HG03025 (cell line): ENCODE measurements around the gene XXYLT1.
"Not testable (repeated sequence)": the region's sequence is repeated elsewhere in the genome, so short reads cannot be mapped to it uniquely, and the experiment has no call there.

ENCODE experiments used
- ATAC-seq: cut with Tn5 transposase; IDR thresholded peaks from one replicate; pipeline ENCODE4 v1.9.1; 2021; ENCODE audit warnings: mild to moderate bottlenecking, moderate library complexity; ENCODE audit not compliant: unreplicated experiment, low FRiP score

Gene XXYLT1

GRCh38 chr3:195058336-195059005, 212.5 kb downstream of the XXYLT1 start:
- ATAC-seq = no peak

DNA sequence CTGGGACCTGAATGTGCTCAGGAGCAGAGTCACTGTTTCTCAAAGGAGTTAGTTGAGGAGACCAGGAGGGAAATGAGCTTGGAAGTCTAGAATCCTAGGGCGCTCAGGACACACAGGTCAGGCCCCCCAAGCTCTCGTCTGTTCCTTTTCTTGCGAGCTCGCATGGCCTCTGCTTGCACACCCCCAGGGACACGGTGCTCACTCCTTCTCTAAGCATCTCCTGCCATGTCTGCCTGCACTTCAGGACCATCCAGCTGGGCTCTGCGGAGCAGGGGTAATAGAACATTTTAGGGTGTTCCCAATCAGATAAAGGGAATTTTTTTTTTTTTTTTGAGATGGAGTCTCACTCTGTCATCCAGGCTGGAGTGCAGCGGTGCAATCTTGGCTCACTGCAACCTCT, 213.2 kb downstream of the XXYLT1 start:
- ATAC-seq = no peak

- ATAC-seq = no peak
Observed at GRCh38 chr3:195056506-195056905, 214.5 kb downstream of the XXYLT1 start.

- no peak for ATAC-seq
Observed at GRCh38 chr3:195054311-195054710, 216.6 kb downstream of the XXYLT1 start.

- ATAC-seq = no peak
Observed at GRCh38 chr3:195052939-195053338, 218.0 kb downstream of the XXYLT1 start.

- ATAC-seq = not testable (repeated sequence)
Observed at GRCh38 chr3:195050296-195050695, 220.7 kb downstream of the XXYLT1 start.

DNA sequence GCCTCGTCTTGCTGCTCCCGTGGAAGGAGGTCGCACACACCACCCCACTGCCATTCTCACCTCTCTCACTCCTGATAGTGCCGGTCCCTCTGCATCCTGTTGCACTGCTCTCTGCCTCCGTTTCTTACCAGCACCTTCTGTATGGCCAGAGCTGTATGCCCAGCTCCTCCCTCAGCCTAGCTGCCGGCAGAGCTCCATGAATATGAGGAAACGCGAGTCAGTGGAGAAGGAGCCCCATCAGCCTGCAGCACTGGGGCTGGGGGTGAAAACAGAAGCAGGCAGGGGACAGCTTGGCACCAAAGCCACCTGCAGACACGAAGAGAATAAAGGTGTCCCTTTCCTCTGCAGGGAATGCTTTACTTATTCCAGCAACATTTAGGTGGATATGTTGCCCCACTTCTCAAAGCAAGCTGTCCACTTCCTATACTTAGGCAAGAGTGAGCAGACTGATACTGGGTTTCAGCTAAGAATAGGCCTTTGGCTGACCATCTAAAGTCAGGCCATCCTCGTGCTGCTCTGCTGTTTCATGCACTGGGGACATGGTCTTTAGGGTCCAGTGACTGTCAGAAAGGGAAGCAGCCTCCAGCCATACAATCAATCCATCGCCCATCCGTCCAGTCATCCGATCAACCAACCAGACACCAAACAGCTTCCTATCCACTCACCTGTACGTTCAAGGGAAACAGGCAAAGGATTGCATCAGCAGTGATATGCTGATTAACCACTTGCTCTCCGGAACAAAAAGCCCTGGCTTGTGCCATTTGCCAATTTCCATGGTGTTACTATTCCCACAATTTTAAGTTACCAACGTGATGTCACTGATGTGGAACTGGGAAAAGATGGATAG, 222.7 kb downstream of the XXYLT1 start:
- no peak for ATAC-seq

DNA sequence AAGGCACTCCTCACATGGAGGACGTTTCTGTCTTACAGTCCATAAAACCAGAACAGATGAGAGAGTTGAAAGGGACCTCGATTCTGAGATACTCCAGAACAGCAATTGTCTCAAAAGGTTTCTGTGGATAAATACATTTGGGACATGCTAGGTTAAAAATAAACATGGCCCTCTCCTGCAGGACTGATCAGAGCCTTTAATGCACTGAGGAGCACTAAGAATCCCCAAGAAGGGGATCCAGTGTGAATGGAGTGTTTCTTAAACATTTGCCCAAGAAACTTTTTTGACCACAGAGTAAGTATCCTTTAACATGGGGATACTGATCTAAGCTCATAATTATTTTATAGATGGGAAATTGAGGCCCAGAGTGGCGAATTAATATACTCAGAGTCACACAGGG, 223.4 kb downstream of the XXYLT1 start:
- no peak for ATAC-seq

DNA sequence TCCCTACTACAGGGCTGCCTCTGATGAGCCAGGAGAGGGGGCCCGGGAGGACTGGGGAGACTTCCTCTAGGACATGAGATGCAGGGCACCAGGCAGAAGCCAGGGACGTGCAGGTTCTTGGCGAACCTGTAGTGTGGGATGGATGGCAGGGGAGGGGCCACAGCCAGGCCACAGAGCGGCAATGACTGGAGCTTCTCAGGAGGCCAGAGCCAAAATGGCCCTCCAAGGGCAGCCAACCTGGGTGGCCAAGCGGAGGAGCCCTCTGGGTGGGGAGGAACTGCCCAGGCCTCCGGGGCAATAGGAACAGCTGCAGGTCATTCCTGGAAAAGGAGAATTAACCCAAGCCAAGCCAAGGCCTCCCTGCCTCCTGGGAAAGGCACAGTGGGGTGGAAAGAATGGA, 224.5 kb downstream of the XXYLT1 start:
- ATAC-seq = no peak

GRCh38 chr3:195045481-195046210, 225.3 kb downstream of the XXYLT1 start:
- no peak for ATAC-seq

- no peak for ATAC-seq
Observed at GRCh38 chr3:195044411-195044810, 226.5 kb downstream of the XXYLT1 start.

DNA sequence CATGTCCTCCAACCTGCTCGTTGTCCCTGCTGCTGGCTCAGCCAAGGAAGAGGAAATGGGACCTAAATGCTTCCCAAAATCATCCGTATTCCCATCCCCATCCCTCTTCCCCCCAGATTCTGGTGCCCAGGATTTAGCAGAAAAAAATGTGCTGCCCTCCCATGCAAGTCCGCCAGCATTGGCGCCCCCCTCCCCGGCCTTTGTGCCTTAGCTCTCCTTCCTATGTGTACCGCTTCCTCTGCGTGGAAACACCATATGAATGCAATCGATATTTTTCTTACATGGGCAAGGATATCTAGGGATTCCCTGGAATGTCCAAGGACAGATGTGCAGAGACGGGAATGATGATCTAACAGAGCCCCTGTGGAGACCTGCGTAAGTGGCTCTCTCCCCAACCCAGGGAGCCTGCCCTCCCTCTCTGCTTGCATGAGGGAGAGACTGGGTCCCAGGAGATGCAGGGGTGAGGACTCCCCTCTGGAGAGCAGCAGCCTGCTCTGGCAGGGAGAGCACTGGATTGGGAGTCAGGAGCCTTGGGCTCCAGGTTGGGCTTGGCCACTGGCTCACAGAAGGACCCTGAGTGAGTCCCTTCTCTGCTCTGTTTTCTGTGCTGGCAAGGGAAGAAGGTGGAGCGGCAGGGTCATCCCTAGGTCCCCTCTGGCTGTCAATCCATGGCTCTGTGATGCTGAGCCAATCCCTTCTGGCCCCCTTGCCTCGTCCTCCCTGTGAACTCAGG, 227.2 kb downstream of the XXYLT1 start:
- no peak for ATAC-seq

GRCh38 chr3:195042743-195043606, 228.0 kb downstream of the XXYLT1 start:
- no peak for ATAC-seq

DNA sequence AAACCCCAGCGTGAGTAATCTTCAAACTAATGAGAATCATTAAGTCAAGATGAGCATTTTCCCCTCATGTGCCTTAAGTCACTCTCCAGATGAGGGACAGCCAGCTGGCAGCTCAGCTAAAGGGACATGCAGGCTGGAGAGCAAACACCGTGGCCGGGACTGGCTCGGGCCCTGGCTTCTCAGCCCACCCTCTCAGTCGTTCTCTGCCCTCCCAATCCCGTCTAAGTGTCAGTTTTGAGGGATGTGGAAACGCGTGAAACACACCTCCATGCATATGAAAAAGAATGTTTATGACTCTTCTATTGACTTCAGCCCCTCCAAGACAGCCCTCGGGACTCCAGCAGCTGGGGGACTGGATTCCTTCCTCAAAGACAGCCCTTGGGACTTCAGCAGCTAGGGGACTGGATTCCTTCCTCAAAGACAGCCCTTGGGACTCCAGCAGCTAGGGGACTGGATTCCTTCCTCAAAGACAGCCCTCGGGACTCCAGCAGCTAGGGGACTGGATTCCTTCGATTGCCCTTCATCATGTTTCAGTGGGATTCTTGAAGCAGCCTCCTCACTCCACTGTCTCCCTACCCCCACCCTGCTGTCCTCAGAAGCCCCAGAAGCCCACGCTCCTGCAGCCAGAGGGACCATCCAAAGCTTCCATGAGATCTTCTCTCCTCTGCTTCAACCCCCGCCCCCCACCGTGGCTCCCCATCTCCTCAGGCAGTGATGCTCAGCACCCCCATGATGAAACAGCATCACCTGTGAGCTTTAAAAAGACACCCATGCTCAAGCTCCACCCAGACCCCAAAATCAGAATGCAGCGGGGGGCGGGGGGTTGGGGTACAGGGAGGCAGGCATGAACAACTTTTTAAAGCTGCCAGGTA, 228.9 kb downstream of the XXYLT1 start:
- no peak for ATAC-seq

GRCh38 chr3:195040773-195041520, 230.0 kb downstream of the XXYLT1 start:
- no peak for ATAC-seq

GRCh38 chr3:195040094-195040493, 230.9 kb downstream of the XXYLT1 start:
- ATAC-seq = no peak

DNA sequence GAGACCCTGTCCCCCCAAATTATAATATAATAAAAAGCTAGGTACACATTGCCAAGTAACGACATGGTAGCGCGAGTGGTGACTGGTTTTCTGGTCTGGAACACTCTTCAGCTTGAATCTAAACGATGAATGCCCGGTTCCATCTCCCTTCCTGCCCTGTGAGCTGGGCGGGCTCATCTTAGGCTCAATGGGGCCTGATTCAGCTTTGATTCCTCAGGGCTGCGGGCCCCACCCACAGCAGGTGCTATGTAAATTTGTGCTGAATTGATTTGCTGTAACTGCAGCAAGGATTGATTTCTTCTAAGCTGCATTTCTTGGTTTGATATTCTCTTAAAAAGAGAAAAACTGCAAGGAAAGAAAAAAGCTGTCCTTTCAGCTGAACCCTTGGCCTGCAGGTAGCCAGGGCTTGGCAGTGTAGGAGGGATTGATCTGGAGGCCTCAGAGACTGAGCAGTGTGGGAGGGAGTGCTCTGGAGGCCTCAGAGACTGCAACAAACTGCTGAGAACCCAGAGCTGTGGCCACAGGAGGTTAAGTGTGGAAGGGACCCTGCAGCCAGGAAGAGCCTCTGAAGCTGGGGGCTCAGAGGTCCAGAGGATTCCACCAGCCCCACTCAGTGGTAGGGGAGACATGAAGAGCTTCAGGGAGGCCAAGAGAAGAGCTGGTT, 231.6 kb downstream of the XXYLT1 start:
- no peak for ATAC-seq

GRCh38 chr3:195038161-195038560, 232.8 kb downstream of the XXYLT1 start:
- no peak for ATAC-seq
